ENCODE data around the gene CFAP68.
"Not testable (repeated sequence)": the region's sequence is repeated elsewhere in the genome, so short reads cannot be mapped to it uniquely, and the experiment has no call there.

DNA sequence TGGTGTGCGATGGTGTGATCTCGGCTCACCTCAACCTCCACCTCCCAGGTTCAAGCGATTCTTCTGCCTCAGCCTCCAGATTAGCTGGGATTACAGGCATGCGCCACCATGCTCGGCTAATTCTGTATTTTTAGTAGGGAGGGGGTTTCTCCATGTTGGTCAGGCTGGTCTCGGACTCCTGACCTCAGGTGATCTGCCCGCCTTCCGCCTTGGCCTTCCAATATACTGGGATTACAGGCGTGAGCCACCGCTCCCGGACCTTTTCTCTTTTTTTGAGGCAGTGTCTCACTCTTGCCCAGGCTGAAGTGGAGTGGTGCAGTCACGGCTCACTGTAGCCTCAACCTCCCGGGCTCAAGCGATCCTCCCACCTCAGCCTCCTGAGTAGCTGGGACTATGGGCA is 53.8 kb downstream of the CFAP68 start:
- TF ChIP-seq CTCF, POLR2A (IDR thresholded peaks at IDR 0.05): not testable (repeated sequence)

Measured in heart left ventricle (tissue), 13 donors.